ENCODE data around the gene MBNL2. TPM values are rescaled to one million over a fixed set of nuclear protein-coding genes. Genes with fewer than 3 reads are reported as not detected.

MBNL2 gene
- total and polyA plus RNA-seq, 2 experiments from 2014 or later = 0.55 to 3.2 TPM

GRCh38 chr13:97238432-97238831 lies 16.3 kb downstream of the MBNL2 start:
- Histone ChIP-seq H3K36me3 (ENCODE audit: insufficient read depth) (no peaks in the 10 kb centered on the region), H3K4me1 (ENCODE audit: insufficient read depth) (peaks cover 31% of the 10 kb centered on the region), H3K79me2 (replicated peaks; ENCODE audit: insufficient read depth) (no peaks in the 10 kb centered on the region), H2AFZ (no peak overlapping the region), H3K4me2 (no peak overlapping the region), H3K9me2 (ENCODE audit: insufficient read depth) (no peaks in the 10 kb centered on the region), H3K27me3 (ENCODE audit: insufficient read depth) (peaks cover 56% of the 10 kb centered on the region), H4K20me1 (replicated peaks; ENCODE audit: insufficient read depth) (peaks cover 13% of the 10 kb centered on the region; the same call in 1 of the 2 replicates), H3F3A (replicated peaks; ENCODE audit: low read depth) (no peaks in the 10 kb centered on the region), H3K4me3 (no peak overlapping the region), H3K27ac (ENCODE audit: low read depth) (no peak overlapping the region)
- ATAC-seq = no peak
- no peak for TF ChIP-seq NANOG (IDR thresholded peaks at IDR 0.05; ENCODE audit: borderline replicate concordance)
- TF ChIP-seq, protein P1, sequence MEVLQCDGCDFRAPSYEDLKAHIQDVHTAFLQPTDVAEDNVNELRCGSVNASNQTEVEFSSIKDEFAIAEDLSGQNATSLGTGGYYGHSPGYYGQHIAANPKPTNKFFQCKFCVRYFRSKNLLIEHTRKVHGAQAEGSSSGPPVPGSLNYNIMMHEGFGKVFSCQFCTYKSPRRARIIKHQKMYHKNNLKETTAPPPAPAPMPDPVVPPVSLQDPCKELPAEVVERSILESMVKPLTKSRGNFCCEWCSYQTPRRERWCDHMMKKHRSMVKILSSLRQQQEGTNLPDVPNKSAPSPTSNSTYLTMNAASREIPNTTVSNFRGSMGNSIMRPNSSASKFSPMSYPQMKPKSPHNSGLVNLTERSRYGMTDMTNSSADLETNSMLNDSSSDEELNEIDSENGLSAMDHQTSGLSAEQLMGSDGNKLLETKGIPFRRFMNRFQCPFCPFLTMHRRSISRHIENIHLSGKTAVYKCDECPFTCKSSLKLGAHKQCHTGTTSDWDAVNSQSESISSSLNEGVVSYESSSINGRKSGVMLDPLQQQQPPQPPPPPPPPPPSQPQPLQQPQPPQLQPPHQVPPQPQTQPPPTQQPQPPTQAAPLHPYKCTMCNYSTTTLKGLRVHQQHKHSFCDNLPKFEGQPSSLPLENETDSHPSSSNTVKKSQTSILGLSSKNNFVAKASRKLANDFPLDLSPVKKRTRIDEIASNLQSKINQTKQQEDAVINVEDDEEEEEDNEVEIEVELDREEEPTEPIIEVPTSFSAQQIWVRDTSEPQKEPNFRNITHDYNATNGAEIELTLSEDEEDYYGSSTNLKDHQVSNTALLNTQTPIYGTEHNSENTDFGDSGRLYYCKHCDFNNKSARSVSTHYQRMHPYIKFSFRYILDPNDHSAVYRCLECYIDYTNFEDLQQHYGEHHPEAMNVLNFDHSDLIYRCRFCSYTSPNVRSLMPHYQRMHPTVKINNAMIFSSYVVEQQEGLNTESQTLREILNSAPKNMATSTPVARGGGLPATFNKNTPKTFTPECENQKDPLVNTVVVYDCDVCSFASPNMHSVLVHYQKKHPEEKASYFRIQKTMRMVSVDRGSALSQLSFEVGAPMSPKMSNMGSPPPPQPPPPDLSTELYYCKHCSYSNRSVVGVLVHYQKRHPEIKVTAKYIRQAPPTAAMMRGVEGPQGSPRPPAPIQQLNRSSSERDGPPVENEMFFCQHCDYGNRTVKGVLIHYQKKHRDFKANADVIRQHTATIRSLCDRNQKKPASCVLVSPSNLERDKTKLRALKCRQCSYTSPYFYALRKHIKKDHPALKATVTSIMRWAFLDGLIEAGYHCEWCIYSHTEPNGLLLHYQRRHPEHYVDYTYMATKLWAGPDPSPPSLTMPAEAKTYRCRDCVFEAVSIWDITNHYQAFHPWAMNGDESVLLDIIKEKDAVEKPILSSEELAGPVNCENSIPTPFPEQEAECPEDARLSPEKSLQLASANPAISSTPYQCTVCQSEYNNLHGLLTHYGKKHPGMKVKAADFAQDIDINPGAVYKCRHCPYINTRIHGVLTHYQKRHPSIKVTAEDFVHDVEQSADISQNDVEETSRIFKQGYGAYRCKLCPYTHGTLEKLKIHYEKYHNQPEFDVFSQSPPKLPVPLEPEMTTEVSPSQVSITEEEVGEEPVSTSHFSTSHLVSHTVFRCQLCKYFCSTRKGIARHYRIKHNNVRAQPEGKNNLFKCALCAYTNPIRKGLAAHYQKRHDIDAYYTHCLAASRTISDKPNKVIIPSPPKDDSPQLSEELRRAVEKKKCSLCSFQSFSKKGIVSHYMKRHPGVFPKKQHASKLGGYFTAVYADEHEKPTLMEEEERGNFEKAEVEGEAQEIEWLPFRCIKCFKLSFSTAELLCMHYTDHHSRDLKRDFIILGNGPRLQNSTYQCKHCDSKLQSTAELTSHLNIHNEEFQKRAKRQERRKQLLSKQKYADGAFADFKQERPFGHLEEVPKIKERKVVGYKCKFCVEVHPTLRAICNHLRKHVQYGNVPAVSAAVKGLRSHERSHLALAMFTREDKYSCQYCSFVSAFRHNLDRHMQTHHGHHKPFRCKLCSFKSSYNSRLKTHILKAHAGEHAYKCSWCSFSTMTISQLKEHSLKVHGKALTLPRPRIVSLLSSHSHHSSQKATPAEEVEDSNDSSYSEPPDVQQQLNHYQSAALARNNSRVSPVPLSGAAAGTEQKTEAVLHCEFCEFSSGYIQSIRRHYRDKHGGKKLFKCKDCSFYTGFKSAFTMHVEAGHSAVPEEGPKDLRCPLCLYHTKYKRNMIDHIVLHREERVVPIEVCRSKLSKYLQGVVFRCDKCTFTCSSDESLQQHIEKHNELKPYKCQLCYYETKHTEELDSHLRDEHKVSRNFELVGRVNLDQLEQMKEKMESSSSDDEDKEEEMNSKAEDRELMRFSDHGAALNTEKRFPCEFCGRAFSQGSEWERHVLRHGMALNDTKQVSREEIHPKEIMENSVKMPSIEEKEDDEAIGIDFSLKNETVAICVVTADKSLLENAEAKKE (CRISPR knock-in tag; IDR thresholded peaks at IDR 0.05) = no peak
- TF ChIP-seq, protein P2, sequence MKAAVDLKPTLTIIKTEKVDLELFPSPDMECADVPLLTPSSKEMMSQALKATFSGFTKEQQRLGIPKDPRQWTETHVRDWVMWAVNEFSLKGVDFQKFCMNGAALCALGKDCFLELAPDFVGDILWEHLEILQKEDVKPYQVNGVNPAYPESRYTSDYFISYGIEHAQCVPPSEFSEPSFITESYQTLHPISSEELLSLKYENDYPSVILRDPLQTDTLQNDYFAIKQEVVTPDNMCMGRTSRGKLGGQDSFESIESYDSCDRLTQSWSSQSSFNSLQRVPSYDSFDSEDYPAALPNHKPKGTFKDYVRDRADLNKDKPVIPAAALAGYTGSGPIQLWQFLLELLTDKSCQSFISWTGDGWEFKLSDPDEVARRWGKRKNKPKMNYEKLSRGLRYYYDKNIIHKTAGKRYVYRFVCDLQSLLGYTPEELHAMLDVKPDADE (IDR thresholded peaks at IDR 0.05) = no peak
- no peak for TF ChIP-seq EZH2 (IDR thresholded peaks at IDR 0.05; ENCODE audit: low read depth, unreplicated experiment)
- TF ChIP-seq ZNF114 (CRISPR knock-in tag; IDR thresholded peaks at IDR 0.05) = no peak
- TF ChIP-seq ZNF331 (CRISPR knock-in tag; IDR thresholded peaks at IDR 0.05; ENCODE audit: low read depth) = no peak
- TF ChIP-seq REST (IDR thresholded peaks at IDR 0.05; ENCODE audit: unreplicated experiment) = no peak
- TF ChIP-seq, protein P3, sequence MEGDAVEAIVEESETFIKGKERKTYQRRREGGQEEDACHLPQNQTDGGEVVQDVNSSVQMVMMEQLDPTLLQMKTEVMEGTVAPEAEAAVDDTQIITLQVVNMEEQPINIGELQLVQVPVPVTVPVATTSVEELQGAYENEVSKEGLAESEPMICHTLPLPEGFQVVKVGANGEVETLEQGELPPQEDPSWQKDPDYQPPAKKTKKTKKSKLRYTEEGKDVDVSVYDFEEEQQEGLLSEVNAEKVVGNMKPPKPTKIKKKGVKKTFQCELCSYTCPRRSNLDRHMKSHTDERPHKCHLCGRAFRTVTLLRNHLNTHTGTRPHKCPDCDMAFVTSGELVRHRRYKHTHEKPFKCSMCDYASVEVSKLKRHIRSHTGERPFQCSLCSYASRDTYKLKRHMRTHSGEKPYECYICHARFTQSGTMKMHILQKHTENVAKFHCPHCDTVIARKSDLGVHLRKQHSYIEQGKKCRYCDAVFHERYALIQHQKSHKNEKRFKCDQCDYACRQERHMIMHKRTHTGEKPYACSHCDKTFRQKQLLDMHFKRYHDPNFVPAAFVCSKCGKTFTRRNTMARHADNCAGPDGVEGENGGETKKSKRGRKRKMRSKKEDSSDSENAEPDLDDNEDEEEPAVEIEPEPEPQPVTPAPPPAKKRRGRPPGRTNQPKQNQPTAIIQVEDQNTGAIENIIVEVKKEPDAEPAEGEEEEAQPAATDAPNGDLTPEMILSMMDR (conservative IDR thresholded peaks at IDR 0.05; ENCODE audit: low read depth in 2 of 2) = no peak
- TF ChIP-seq EZH2phosphoT487 (IDR thresholded peaks at IDR 0.05; ENCODE audit: unreplicated experiment) = no peak
- no peak for TF ChIP-seq STAT1 (IDR thresholded peaks at IDR 0.05; ENCODE audit: unreplicated experiment)
- no peak for TF ChIP-seq CREB1 (CRISPR knock-in tag; IDR thresholded peaks at IDR 0.05; ENCODE audit: low read depth)
- Mint-ChIP-seq H3K4me1 (peaks cover 30% of the 10 kb centered on the region), H3K9me3 (no peaks in the 10 kb centered on the region), H3K27me3 (ENCODE audit: insufficient read depth, low read depth, poor library complexity) (peaks cover 28% of the 10 kb centered on the region), H3K27ac (no peak overlapping the region), H3K36me3 (ENCODE audit: low read depth) (no peaks in the 10 kb centered on the region), H3K4me3 (no peak overlapping the region)
- no peak for DNase-seq (ENCODE audit: low spot score)
